Measurements from ENCODE around the gene TSPAN33.
"Not testable (repeated sequence)": the region's sequence is repeated elsewhere in the genome, so short reads cannot be mapped to it uniquely, and the experiment has no call there.

DNA sequence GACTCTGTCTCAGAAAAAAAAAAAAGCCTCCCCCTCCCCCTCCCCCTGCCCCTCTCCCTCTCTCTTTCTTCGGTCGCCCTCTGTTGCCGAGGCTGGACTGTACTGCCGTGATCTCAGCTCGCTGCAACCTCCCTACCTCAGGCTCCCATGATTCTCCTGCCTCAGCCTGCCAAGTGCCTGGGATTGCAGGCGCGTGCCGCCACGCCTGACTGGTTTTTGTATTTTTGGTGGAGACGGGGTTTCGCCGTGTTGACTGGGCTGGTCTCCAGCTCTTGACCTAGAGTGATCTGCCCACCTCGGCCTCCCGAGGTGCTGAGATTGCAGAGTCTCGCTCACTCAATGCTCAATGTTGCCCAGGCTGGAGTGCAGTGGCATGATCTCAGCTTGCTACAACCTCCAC is 71.2 kb downstream of the TSPAN33 start:
- TF ChIP-seq, protein P1, sequence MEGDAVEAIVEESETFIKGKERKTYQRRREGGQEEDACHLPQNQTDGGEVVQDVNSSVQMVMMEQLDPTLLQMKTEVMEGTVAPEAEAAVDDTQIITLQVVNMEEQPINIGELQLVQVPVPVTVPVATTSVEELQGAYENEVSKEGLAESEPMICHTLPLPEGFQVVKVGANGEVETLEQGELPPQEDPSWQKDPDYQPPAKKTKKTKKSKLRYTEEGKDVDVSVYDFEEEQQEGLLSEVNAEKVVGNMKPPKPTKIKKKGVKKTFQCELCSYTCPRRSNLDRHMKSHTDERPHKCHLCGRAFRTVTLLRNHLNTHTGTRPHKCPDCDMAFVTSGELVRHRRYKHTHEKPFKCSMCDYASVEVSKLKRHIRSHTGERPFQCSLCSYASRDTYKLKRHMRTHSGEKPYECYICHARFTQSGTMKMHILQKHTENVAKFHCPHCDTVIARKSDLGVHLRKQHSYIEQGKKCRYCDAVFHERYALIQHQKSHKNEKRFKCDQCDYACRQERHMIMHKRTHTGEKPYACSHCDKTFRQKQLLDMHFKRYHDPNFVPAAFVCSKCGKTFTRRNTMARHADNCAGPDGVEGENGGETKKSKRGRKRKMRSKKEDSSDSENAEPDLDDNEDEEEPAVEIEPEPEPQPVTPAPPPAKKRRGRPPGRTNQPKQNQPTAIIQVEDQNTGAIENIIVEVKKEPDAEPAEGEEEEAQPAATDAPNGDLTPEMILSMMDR (IDR thresholded peaks at IDR 0.05; ENCODE audit: low read length), result not testable (repeated sequence)
- TF ChIP-seq EZH2 (IDR thresholded peaks at IDR 0.05; ENCODE audit: borderline replicate concordance, low read length), result not testable (repeated sequence)
